SKM-1 treated with dmso at 0.1 percent for 144 hours (cell line): ENCODE results near the gene ARGFX.
"Not testable (repeated sequence)": the region's sequence is repeated elsewhere in the genome, so short reads cannot be mapped to it uniquely, and the experiment has no call there.

Source experiments
- DNase-seq: peaks from one replicate; lab custom pipeline; 2025; ENCODE audit not compliant: unreplicated experiment; lab: John Stamatoyannopoulos, UW

ARGFX gene

DNA sequence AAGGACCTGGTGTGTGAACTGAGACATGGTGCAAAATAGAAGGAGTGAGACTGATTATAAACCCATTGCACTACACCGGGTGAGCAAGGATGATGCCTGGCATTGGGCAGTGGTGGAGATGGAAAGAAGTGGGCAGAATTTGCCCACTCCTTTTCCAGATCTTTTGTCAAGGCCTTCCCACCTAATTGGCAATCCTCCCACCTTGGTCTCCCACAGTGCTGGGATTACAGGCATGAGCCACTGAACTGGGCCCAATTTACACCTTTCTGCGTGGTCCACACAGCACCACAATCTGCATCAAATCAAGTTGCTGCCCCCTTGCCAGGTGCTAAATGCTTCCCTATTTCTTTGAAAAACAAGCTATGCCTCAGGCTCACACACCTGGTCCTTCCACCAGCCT is 30.8 kb downstream of the ARGFX start:
- no peak for DNase-seq

DNA sequence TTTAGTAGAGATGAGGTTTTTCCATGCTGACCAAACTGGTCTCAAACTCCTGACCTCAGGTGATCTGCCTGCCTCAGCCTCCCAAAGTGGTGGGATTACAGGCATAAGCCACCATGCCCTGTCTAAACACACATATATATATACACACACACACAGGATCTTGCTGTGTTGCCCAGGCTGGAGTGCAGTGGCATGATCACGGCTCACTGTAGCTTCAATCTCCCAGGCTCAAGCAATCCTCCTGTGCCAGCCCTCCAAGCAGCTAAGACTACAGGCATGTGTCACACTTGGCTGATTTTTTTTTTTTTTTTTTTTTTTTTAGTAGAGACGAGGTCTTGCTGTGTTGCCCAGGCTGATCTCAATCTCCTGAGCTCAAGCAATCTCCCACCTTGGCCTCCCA is 32.2 kb downstream of the ARGFX start:
- not testable (repeated sequence) for DNase-seq

DNA sequence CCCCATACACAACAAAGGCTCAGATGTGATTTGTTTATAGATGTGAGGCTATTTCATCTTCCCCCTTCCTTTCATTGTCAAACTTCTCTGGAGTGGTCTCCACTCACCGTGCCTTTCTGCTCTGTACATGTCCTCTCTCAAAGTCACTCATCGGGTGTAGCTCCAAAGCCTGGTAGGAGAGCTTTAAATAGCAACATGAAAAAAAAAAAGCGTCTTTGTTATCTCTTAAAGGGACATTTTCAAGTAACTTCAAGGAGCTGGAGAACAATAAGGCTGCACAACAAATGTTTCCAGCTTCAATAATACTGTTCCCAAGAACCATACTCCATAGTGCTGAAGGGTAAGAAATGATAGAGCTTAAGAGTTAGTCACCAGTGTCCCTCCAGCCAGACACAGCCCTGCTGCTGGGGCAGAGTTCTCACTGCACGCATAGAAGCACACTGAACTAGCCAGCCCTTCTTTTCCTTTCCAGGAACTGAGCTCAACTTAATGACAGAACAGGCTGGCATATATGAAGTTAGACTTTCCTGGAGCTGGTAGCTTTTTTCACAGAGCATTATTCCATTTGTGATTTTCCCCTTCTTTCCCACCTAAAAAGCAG is 33.6 kb downstream of the ARGFX start:
- no peak for DNase-seq

DNA sequence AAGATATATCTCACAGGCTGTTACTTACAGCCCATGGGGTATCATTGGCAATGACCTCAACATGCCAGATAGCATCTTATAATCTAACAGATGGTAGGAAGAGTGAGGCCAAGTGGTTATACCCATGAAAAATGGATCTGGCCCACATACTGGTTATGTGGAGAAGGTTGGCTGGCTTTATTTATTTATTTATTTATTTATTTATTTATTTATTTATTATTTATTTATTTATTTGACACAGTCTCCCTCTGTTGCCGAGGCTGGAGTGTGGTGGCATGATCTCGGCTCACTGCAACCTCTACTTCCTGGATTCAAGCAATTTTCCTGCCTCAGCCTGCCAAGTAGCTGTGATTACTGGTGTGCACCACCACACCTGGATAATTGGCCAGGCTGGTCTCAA is 37.0 kb downstream of the ARGFX start:
- no peak for DNase-seq

DNA sequence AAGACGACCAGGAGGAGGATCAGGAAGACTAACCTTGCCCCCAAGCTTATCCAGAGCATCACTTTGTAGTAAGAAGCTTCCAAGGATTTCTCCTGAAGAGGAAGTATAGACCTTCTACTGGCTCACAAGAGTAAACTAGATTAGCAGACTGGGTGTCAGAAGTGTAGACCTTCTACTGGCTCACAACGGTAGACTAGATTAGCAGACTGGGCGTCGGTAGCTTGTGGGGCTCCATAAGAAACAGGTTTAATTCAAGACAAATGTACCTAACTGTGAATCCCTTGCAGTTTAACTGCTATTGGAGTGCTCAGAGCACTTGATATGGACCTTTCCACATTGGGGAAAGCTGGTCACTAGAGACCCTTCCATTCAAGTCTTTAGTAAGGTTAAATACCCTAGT is 38.4 kb downstream of the ARGFX start:
- DNase-seq: no peak
